GM11168 (cell line): ENCODE data around the gene ZWILCH.

ENCODE experiments used
- in situ Hi-C: fragments of 300-500 bp; cut with MboI; formaldehyde crosslinking; loops from one replicate; pipeline ENCODE4 v1.12.0; 2022; ENCODE audit warnings: low sequenced_read_pairs; ENCODE audit not compliant: unreplicated experiment

Gene ZWILCH

GRCh38 chr15:66515901-66516322, 10.8 kb downstream of the ZWILCH start:
- in situ Hi-C loops = no loop called here

GRCh38 chr15:66523926-66524325, 18.8 kb downstream of the ZWILCH start:
- in situ Hi-C loops = no loop called here

- in situ Hi-C loops = no loop called here
These were observed 19.7 kb downstream of the ZWILCH start for GRCh38 chr15:66524838-66525237.

- in situ Hi-C loops = no loop called here
These were observed 29.9 kb downstream of the ZWILCH start for GRCh38 chr15:66535056-66535455.

- in situ Hi-C loops = no loop called here
These were observed 37.8 kb downstream of the ZWILCH start for GRCh38 chr15:66542896-66543295.

- in situ Hi-C loops = no loop called here
These were observed 40.1 kb downstream of the ZWILCH start for GRCh38 chr15:66545255-66545654.

- in situ Hi-C loops = no loop called here
These were observed 50.6 kb downstream of the ZWILCH start for GRCh38 chr15:66555685-66556084.

- in situ Hi-C loops = no loop called here
These were observed 53.1 kb downstream of the ZWILCH start for GRCh38 chr15:66558271-66558670.

- in situ Hi-C loops = no loop called here
These were observed 55.9 kb downstream of the ZWILCH start for GRCh38 chr15:66560856-66561525.

GRCh38 chr15:66563126-66563525, 58.0 kb downstream of the ZWILCH start:
- in situ Hi-C loops = no loop called here

GRCh38 chr15:66563566-66564110, 58.5 kb downstream of the ZWILCH start:
- in situ Hi-C loops = no loop called here

- in situ Hi-C loops = no loop called here
These were observed 59.3 kb downstream of the ZWILCH start for GRCh38 chr15:66564136-66565041.

GRCh38 chr15:66565141-66565641, 60.1 kb downstream of the ZWILCH start:
- in situ Hi-C loops = no loop called here

GRCh38 chr15:66565741-66566144, 60.6 kb downstream of the ZWILCH start, which contains the start of gene LCTL:
TSS of gene LCTL (minus strand) at chr15:66565998. CDS start at chr15:66565365, 633 bp downstream.
- in situ Hi-C loops = no loop called here

GRCh38 chr15:66566963-66567531, 61.9 kb downstream of the ZWILCH start:
- in situ Hi-C loops = no loop called here

- in situ Hi-C loops = no loop called here
These were observed 62.8 kb downstream of the ZWILCH start for GRCh38 chr15:66567897-66568296.

- in situ Hi-C loops = no loop called here
These were observed 64.5 kb downstream of the ZWILCH start for GRCh38 chr15:66569461-66570137.

- in situ Hi-C loops = no loop called here
These were observed 65.2 kb downstream of the ZWILCH start for GRCh38 chr15:66570327-66570726.

GRCh38 chr15:66570842-66571478, 65.8 kb downstream of the ZWILCH start:
- in situ Hi-C loops = no loop called here

GRCh38 chr15:66572146-66572545, 67.0 kb downstream of the ZWILCH start:
- in situ Hi-C loops = no loop called here
